Activated CD4-positive, alpha-beta T cell treated with anti-CD3 and anti-CD28 coated beads, Interleukin-10, Interleukin-2, amounts not matched to agents 100 ng/mL and 50 ng/mL, durations not matched to agents 16 hours and 8 hours (primary cell): ENCODE results near the gene SPOP.

Source experiments
- DNase-seq: peaks from one replicate; pipeline ENCODE4 v3.0.0-alpha.2; 2020

The SPOP gene

DNA sequence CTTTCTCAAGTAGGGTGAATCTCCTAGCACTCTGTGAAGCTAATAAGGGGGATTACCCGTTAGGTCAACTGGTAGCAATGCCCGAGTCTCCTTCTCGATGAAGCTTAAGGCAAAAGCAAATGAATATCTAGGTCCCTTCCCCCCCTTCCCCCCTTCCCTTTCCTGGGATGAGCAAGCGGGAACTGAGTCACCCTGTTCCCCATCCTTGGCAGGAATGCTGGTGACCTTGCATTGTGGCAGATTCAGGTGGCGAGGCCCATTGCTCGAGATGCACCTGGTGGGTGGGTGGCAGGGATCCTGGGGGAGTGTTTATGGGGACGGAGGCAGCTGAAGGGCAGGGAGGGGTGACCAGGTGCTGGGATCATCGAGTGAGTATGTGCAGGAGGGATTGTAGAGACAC lies 95.1 kb downstream of the SPOP start:
- DNase-seq = no peak

DNA sequence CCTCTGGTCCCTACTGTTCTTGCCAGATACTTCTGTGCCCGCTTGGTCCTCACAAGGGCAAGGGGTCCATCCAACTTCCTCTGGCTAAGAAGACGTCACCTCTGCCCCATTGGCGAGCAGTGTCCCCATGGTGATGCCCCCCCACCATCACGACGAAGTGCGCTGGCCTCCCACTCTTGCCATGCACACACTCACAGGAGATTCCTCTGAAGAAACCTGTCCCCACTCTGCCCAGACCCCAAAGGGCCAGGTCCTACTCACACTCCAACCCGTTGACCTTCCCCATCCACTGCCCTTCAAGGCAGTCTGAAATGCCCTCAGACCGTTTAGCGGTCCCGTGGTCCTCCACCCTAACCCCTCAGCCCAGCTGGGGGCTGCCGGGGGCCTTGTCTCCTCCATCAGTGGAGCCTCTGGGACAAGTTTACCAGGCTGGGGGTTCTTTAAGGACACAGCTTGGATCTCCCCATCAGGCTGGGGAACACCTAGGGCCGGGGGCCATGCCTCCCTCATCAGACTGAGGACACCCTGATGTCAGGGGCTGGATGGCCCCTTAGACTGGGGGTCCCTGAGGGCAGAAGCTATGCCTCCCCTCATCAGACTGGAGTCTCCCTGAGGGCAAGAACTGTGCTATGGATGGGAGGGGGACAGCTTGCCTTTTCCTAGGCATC lies 95.7 kb downstream of the SPOP start:
- DNase-seq = no peak

- DNase-seq = no peak
Measured at GRCh38 chr17:49581648-49581998, 96.3 kb downstream of the SPOP start.

DNA sequence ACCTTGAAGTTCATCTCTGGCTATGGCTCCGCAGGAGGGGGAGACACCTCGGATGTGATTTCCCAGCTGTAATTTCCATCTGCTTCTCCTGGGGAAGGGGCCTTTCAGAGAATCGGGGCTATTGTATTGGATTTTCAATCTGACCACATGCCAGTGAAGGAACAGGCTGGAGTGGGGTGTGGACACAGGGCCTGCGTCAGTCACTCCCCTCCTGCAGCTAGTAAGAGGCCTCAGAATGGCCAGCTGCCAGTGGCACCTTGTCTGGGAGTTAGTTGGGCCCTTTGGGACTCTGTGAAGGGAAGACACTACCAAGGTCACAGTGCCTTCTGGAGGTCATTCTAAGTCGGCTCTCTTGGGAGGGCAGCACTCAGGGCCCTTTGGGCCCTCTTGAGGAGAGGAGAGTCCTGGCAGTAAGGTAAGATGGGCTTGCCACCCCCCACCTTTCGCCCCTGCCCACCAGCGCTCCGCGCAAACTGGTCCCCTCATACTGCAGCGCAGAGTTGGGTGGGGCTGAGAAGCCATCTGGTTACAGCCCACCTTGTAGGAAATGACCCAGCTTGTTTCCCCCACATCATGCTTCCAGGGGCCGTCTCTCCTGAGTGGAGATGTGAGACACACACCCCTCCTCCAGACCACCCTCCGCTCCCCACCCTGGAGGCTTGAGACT lies 96.8 kb downstream of the SPOP start:
- DNase-seq = no peak

DNA sequence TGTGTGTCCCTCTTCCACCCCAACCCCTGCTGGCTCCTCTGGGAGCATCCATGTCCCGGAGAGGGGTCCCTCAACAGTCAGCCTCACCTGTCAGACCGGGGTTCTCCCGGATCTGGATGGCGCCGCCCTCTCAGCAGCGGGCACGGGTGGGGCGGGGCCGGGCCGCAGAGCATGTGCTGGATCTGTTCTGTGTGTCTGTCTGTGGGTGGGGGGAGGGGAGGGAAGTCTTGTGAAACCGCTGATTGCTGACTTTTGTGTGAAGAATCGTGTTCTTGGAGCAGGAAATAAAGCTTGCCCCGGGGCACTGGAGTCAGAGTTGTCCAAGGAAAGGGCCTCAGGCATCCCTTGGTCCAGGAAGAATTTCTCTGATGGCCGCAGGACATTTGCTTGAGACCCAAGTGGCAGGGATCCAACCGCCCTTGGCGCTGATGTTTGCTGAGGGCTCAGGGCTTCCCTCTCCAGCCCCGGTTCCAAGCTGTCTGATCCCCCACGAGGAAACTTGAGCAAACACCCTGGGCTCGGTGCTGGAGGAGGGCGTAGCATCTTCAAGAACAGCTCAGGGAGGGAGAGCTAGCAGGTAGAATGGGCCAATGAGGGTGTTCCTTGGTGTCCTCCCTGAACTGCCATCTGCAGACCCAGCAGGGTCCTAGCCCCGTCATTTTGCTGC lies 97.7 kb downstream of the SPOP start:
- no peak for DNase-seq

GRCh38 chr17:49579522-49579921 lies 98.4 kb downstream of the SPOP start:
- no peak for DNase-seq

- DNase-seq = no peak
Measured at GRCh38 chr17:49578952-49579500, 98.9 kb downstream of the SPOP start.

GRCh38 chr17:49578414-49578813 lies 99.5 kb downstream of the SPOP start:
- DNase-seq = no peak

DNA sequence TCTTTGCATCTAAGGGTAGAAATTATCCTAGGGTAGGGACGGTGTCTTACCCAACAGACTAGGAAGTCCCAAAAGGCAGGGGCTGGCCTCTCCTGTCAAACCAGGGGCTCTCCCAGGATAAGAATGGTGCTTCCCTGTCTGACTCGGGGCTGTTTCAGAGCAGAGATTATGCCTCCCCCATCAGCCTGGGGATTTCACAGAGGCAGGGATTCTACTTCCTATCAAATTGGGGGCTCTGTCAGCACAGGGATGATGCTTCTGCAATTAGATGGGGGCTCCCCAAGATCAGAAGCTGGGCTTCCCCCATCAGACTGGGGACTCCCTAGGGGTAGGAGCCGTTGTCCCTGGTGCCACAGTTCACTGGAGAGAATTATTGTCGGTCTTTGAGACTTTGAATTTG lies 99.9 kb downstream of the SPOP start:
- no peak for DNase-seq

GRCh38 chr17:49577650-49577934 lies 100.3 kb downstream of the SPOP start:
- DNase-seq = no peak

DNA sequence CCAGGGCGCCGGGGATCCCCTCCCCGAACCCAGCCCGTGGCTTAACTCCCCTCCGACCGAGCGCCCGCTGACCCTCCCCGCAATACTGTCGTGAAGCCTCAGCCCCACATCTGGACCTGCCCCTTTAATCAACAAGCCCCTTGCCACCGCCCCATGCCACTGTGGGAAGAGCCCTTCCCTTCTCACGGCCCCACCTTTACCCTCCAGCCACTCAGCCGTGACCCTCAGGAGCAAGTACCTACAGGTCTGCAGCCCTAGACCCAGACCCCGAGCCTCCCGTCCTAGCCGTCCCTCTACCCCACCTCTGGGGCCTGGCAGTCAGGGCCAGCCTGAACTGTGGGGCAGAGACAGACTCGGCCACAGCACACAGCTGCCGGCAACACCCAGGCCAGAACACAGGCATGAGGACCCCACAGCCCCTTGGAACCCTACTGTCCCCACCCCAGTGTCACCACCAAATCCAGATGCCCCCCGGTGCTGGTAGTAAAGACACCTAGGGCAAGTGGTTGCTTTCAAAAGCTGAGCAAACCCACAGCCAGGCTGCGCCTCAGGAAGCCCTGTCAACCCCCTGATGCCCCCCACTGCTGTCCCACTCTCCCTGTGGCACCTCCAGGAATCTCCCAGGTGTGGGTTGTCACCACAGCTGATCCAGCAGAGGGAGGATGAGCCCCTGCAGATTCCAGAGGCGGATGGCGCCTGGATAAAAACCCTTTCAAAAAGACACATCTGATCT lies 100.8 kb downstream of the SPOP start:
- no peak for DNase-seq

- DNase-seq = no peak
Measured at GRCh38 chr17:49576088-49576916, 101.6 kb downstream of the SPOP start.

GRCh38 chr17:49575679-49576087 lies 102.2 kb downstream of the SPOP start, which contains the start of gene NXPH3:
TSS of gene NXPH3 (plus strand) at chr17:49575871. CDS start at chr17:49576220, 349 bp downstream.
- peak; percentile 78 for DNase-seq

GRCh38 chr17:49574945-49575678 lies 102.8 kb downstream of the SPOP start:
- no peak for DNase-seq

DNA sequence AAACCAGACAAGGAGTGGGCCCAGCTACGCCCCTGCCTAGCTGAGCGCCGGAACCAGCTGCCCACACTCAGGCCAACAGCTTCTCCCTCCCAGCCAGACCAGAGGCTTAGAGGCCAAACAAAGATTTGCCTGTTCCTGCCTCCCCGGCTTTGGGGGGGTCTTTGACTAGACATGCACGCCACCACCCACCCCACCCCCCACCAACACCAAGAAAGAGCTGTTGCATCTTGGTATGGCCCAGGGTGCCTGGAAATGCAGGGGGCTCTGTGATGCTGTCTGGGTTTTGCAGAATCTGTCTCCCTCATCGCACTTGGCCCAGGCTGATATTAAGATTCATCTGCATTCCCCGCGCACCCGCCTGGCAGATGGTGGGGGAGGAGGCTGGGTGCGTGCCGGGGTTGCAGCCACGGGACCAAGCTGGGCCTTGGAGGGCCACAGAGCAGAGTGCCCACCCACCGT lies 103.5 kb downstream of the SPOP start:
- no peak for DNase-seq

- DNase-seq = no peak
Measured at GRCh38 chr17:49573510-49574322, 104.2 kb downstream of the SPOP start.

DNA sequence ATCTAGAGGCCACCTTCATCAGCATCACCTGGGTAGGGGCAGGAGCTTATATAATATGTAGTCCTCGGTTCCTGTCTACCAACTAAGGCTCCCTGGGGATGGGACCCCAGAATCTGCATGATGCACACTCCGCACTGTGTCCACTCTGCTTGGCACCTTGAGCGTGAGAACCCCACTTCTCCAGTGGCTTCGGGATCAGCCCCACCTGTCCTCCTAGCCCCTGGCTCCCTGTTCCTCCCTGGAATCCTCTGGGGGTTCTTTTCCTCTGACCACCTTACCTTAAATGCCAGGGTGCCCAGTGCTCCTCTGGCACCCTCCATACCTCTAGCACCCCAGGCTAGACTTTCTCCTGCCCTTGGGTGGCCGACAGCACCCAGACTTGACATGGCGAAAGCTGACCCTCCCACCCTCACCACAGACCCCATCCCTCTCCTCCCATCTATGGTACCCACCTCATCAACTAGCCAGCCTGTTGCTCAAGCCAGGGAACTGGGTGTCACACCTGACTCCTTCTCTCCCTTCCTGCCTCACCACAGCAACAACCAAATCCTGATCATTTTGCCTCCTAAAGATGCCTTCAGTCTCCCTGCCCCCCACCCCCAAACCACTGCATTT lies 105.0 kb downstream of the SPOP start:
- no peak for DNase-seq

GRCh38 chr17:49572226-49572625 lies 105.7 kb downstream of the SPOP start:
- DNase-seq = no peak

DNA sequence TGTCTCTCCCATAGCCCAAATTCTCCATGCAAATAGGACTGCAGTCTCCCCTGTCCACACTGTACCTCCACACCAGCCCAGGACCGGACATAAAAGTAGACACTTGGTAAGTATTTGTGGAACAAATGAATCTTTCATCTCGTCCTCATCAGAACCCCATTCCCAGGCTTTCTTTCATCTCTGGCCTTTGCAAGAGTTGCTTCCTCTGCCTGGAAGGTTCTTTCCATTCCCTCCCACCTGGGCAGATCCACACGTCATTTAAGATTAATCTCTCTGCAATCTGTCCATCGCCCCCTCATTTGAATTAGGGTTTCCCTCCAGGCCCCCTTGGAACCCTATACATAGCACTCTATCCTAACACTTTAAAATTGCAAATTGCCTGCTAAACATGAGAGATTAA lies 106.1 kb downstream of the SPOP start:
- no peak for DNase-seq

- no peak for DNase-seq
Measured at GRCh38 chr17:49571283-49571682, 106.6 kb downstream of the SPOP start.
